ENCODE measurements around the gene IFI27L2.

The IFI27L2 gene

DNA sequence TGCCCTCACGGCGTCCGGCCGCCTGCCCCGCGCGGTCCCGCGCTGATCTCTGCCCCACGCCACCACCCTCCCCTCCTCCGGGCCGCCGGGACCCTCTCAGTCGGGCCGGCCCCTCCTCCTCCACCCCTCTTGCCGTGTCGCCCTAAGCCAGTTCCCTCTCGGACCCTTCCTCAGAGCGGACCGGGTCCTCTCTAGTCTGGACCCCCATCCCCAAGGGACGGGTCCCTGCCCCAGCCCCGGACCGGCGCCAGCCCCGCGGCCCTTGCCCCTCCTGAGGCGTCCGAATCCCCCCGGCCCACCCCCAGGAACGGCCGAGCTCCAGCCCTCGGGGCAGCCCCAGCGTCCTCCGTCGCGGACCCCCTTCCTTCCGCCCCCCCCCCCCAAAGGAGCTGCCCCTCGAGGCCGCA is 45.2 kb upstream of the IFI27L2 start:
- Histone ChIP-seq H2BK120ac (ENCODE audit: low read depth, low read length) (no peak overlapping the region), H3K27me3 (ENCODE audit: insufficient read depth, low read length, poor library complexity) (peaks cover 3% of the 10 kb centered on the region), H3K27ac (ENCODE audit: low read depth, low read length) (no peak overlapping the region), H3K4me1 (ENCODE audit: control insufficient read depth, low read depth, low read length) (peaks cover 2% of the 10 kb centered on the region), H2AK5ac (ENCODE audit: low read length) (no peak overlapping the region), H3K9ac (ENCODE audit: low read length) (peak overlapping the region; percentile 70), H2BK15ac (replicated peaks; ENCODE audit: low read depth) (no peak overlapping the region), H3K23ac (ENCODE audit: low read length) (peak overlapping the region; percentile 69), H3K79me2 (ENCODE audit: control insufficient read depth, insufficient read depth, low read length) (no peaks in the 10 kb centered on the region), H3K36me3 (ENCODE audit: control insufficient read depth, insufficient read depth, low read length) (no peaks in the 10 kb centered on the region), H3K4ac (ENCODE audit: low read depth, low read length) (no peak overlapping the region), H3K4me2 (ENCODE audit: low read length) (peak overlapping the region; percentile 54), H4K8ac (ENCODE audit: low read depth, low read length) (no peak overlapping the region), H3K18ac (ENCODE audit: low read length) (peak overlapping the region; percentile 61), H3K56ac (ENCODE audit: low read length) (peak overlapping the region; percentile 88), H4K5ac (ENCODE audit: low read length) (no peak overlapping the region), H3K4me3 (ENCODE audit: low read length) (peak overlapping the region; percentile 46), H2BK5ac (ENCODE audit: low read length) (no peak overlapping the region), H3K79me1 (ENCODE audit: low read length) (no peaks in the 10 kb centered on the region)
- no peak for DNase-seq
- WGBS (ENCODE audit: extremely low coverage, insufficient coverage, low lambda C conversion rate), result no CpG with 5 or more reads among the region's 39 CpGs

DNA sequence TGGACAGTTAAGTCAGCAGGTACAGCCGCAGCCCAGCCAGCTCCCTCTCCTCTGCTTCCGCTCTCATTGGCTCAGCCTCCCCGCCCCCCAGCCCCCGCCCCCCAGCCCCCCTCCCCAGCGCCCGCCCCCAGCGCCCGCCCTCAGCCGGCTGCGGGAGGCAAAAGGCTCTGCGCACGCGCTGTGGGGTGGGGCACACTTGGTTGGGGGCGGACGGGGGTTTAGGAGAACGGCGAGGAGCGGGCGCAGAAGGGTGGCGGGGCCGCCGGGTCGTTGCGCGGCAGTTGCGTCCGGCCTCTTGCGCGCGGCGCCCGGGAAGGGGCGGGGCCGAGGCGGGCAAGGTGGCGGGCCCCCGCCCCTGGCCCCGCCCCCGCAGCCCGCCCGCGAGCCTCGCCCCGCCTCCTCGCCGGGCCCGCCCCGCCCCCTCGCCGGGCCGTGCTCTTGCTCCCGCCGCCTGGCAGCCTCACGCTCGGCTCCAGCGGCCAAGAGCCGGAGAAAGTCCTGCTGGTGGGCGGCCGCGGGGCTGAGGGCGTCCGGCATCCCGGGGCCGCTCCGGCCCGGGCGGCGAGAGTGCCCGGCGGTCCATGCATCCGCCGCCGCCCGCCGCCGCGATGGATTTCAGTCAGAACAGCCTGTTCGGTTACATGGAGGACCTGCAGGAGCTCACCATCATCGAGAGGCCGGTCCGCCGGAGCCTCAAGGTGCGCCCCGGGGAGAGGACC is 44.6 kb upstream of the IFI27L2 start, which contains the start of gene PPP4R4:
TSS of gene PPP4R4 (plus strand) at position 438 of the 719 bp plus-strand sequence. CDS start at position 582, 144 bp downstream.
- no peak within 1 kb of the TSS for H2BK120ac ChIP-seq (ENCODE audit: low read depth, low read length)
- no peaks in the 10 kb centered on the region for H3K79me2 ChIP-seq (ENCODE audit: control insufficient read depth, insufficient read depth, low read length)
- peak within 1 kb of the TSS; percentile 69 for H3K23ac ChIP-seq (ENCODE audit: low read length)
- no peak within 1 kb of the TSS for H4K5ac ChIP-seq (ENCODE audit: low read length)
- H3K9ac ChIP-seq (ENCODE audit: low read length), result peak within 1 kb of the TSS; percentile 70
- H2BK15ac ChIP-seq (replicated peaks; ENCODE audit: low read depth), result no peak within 1 kb of the TSS
- no peak within 1 kb of the TSS for H2BK5ac ChIP-seq (ENCODE audit: low read length)
- no CpG with 5 or more reads among the region's 84 CpGs for WGBS (ENCODE audit: extremely low coverage, insufficient coverage, low lambda C conversion rate)
- peak within 1 kb of the TSS; percentile 88 for H3K56ac ChIP-seq (ENCODE audit: low read length)
- peaks cover 2% of the 10 kb centered on the region for H3K4me1 ChIP-seq (ENCODE audit: control insufficient read depth, low read depth, low read length)
- no peaks in the 10 kb centered on the region for H3K36me3 ChIP-seq (ENCODE audit: control insufficient read depth, insufficient read depth, low read length)
- no peak within 1 kb of the TSS for H2AK5ac ChIP-seq (ENCODE audit: low read length)
- no peak within 1 kb of the TSS for H4K8ac ChIP-seq (ENCODE audit: low read depth, low read length)
- peak within 1 kb of the TSS; percentile 66 for H3K4me3 ChIP-seq (ENCODE audit: low read length)
- H3K27ac ChIP-seq (ENCODE audit: low read depth, low read length), result no peak within 1 kb of the TSS
- H3K4ac ChIP-seq (ENCODE audit: low read depth, low read length), result no peak within 1 kb of the TSS
- peaks cover 3% of the 10 kb centered on the region for H3K27me3 ChIP-seq (ENCODE audit: insufficient read depth, low read length, poor library complexity)
- no peaks in the 10 kb centered on the region for H3K79me1 ChIP-seq (ENCODE audit: low read length)
- DNase-seq, result peak; percentile 95
- peak within 1 kb of the TSS; percentile 61 for H3K18ac ChIP-seq (ENCODE audit: low read length)
- peak within 1 kb of the TSS; percentile 75 for H3K4me2 ChIP-seq (ENCODE audit: low read length)

DNA sequence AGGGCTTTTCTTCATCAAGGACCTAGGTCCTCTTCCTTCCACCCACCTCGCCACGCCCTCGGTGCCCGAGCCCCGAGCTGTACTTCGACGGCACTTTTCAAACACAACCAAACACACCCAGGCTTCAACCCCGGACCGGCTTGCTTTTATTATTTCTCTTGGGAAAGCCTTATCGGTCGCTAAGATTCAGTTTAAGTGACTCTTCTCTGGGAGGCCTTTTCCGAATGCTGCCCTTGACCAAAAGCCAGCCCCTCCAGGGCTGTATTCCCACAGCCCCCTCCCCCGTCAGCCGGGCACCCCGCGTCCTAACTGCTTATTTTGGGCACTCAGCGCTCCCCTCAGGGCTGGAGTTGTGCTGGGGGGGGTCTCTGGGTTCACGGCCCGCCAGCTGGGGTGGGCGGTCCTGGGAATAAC is 44.1 kb upstream of the IFI27L2 start:
- H3K56ac ChIP-seq (ENCODE audit: low read length), result peak overlapping the region; percentile 62
- no peak overlapping the region for H4K5ac ChIP-seq (ENCODE audit: low read length)
- no peak overlapping the region for H2BK120ac ChIP-seq (ENCODE audit: low read depth, low read length)
- H3K79me2 ChIP-seq (ENCODE audit: control insufficient read depth, insufficient read depth, low read length), result no peaks in the 10 kb centered on the region
- no CpG with 5 or more reads among the region's 20 CpGs for WGBS (ENCODE audit: extremely low coverage, insufficient coverage, low lambda C conversion rate)
- H3K23ac ChIP-seq (ENCODE audit: low read length), result no peak overlapping the region
- no peaks in the 10 kb centered on the region for H3K36me3 ChIP-seq (ENCODE audit: control insufficient read depth, insufficient read depth, low read length)
- H3K4me1 ChIP-seq (ENCODE audit: control insufficient read depth, low read depth, low read length), result peaks cover 2% of the 10 kb centered on the region
- H3K4ac ChIP-seq (ENCODE audit: low read depth, low read length), result no peak overlapping the region
- no peak overlapping the region for H2BK15ac ChIP-seq (replicated peaks; ENCODE audit: low read depth)
- no peaks in the 10 kb centered on the region for H3K79me1 ChIP-seq (ENCODE audit: low read length)
- H3K4me3 ChIP-seq (ENCODE audit: low read length), result peak overlapping the region; percentile 66
- no peak for DNase-seq
- H3K4me2 ChIP-seq (ENCODE audit: low read length), result peak overlapping the region; percentile 42
- no peak overlapping the region for H4K8ac ChIP-seq (ENCODE audit: low read depth, low read length)
- H3K9ac ChIP-seq (ENCODE audit: low read length), result peak overlapping the region; percentile 62
- H2BK5ac ChIP-seq (ENCODE audit: low read length), result no peak overlapping the region
- H2AK5ac ChIP-seq (ENCODE audit: low read length), result no peak overlapping the region
- peak overlapping the region; percentile 42 for H3K18ac ChIP-seq (ENCODE audit: low read length)
- H3K27ac ChIP-seq (ENCODE audit: low read depth, low read length), result no peak overlapping the region
- H3K27me3 ChIP-seq (ENCODE audit: insufficient read depth, low read length, poor library complexity), result peaks cover 3% of the 10 kb centered on the region

DNA sequence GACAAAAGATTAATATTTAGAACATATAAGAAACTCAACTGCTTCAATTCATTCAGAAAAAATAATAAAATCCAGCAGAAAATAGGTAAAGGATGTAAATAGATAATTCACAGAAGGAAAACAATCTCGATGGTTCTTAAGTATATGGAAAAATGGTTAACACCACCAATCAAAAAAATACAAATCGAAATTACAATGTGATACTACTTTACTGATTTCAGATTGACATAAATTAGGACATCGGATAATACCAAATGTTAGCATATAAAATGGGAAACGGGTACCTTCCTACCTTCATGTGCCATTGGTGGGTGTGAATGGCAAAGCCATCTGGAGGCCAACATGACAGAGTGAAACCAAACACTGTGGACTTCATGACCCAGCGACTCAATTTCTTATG is 43.1 kb upstream of the IFI27L2 start:
- H2AK5ac ChIP-seq (ENCODE audit: low read length), result no peak overlapping the region
- peaks cover 3% of the 10 kb centered on the region for H3K27me3 ChIP-seq (ENCODE audit: insufficient read depth, low read length, poor library complexity)
- no peaks in the 10 kb centered on the region for H3K36me3 ChIP-seq (ENCODE audit: control insufficient read depth, insufficient read depth, low read length)
- no peak overlapping the region for H4K5ac ChIP-seq (ENCODE audit: low read length)
- no peak for DNase-seq
- H2BK15ac ChIP-seq (replicated peaks; ENCODE audit: low read depth), result no peak overlapping the region
- H3K4me3 ChIP-seq (ENCODE audit: low read length), result no peak overlapping the region
- no CpG with 5 or more reads among the region's 5 CpGs for WGBS (ENCODE audit: extremely low coverage, insufficient coverage, low lambda C conversion rate)
- no peak overlapping the region for H2BK120ac ChIP-seq (ENCODE audit: low read depth, low read length)
- no peak overlapping the region for H3K27ac ChIP-seq (ENCODE audit: low read depth, low read length)
- no peaks in the 10 kb centered on the region for H3K79me2 ChIP-seq (ENCODE audit: control insufficient read depth, insufficient read depth, low read length)
- no peak overlapping the region for H3K4ac ChIP-seq (ENCODE audit: low read depth, low read length)
- no peaks in the 10 kb centered on the region for H3K79me1 ChIP-seq (ENCODE audit: low read length)
- no peak overlapping the region for H3K18ac ChIP-seq (ENCODE audit: low read length)
- no peak overlapping the region for H4K8ac ChIP-seq (ENCODE audit: low read depth, low read length)
- no peak overlapping the region for H3K9ac ChIP-seq (ENCODE audit: low read length)
- H3K4me1 ChIP-seq (ENCODE audit: control insufficient read depth, low read depth, low read length), result peaks cover 2% of the 10 kb centered on the region
- H3K56ac ChIP-seq (ENCODE audit: low read length), result no peak overlapping the region
- no peak overlapping the region for H3K4me2 ChIP-seq (ENCODE audit: low read length)
- no peak overlapping the region for H2BK5ac ChIP-seq (ENCODE audit: low read length)
- H3K23ac ChIP-seq (ENCODE audit: low read length), result no peak overlapping the region

DNA sequence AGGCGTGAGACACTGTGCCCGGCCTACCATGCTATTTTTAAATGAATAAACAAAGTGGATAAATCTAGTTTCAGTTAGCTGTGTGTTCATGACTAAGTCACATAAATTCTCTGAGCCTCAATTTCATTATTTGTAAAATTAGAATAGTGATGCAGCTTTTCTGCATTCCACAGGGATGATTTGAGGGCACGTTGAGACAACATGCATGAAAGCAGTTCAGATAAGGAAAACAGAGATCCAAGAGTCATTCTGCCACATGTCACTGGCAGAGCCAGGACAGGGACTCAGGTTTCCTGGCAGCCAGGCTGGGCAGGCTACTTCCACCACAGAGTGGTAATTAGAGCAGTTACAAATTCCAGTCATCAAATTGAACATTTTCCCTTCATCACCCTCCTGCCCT is 41.8 kb upstream of the IFI27L2 start:
- no peak overlapping the region for H2BK15ac ChIP-seq (replicated peaks; ENCODE audit: low read depth)
- no peak overlapping the region for H3K56ac ChIP-seq (ENCODE audit: low read length)
- no peaks in the 10 kb centered on the region for H3K79me2 ChIP-seq (ENCODE audit: control insufficient read depth, insufficient read depth, low read length)
- no peak overlapping the region for H2BK5ac ChIP-seq (ENCODE audit: low read length)
- no peak overlapping the region for H2BK120ac ChIP-seq (ENCODE audit: low read depth, low read length)
- no peak overlapping the region for H3K18ac ChIP-seq (ENCODE audit: low read length)
- no peak overlapping the region for H4K8ac ChIP-seq (ENCODE audit: low read depth, low read length)
- H2AK5ac ChIP-seq (ENCODE audit: low read length), result no peak overlapping the region
- no peak overlapping the region for H3K4ac ChIP-seq (ENCODE audit: low read depth, low read length)
- H3K23ac ChIP-seq (ENCODE audit: low read length), result no peak overlapping the region
- H3K4me1 ChIP-seq (ENCODE audit: control insufficient read depth, low read depth, low read length), result peaks cover 2% of the 10 kb centered on the region
- no peak overlapping the region for H3K27ac ChIP-seq (ENCODE audit: low read depth, low read length)
- no peak overlapping the region for H3K4me2 ChIP-seq (ENCODE audit: low read length)
- no peak overlapping the region for H4K5ac ChIP-seq (ENCODE audit: low read length)
- H3K4me3 ChIP-seq (ENCODE audit: low read length), result no peak overlapping the region
- H3K79me1 ChIP-seq (ENCODE audit: low read length), result no peaks in the 10 kb centered on the region
- no CpG with 5 or more reads among the region's 3 CpGs for WGBS (ENCODE audit: extremely low coverage, insufficient coverage, low lambda C conversion rate)
- peaks cover 3% of the 10 kb centered on the region for H3K27me3 ChIP-seq (ENCODE audit: insufficient read depth, low read length, poor library complexity)
- H3K9ac ChIP-seq (ENCODE audit: low read length), result no peak overlapping the region
- no peak for DNase-seq
- no peaks in the 10 kb centered on the region for H3K36me3 ChIP-seq (ENCODE audit: control insufficient read depth, insufficient read depth, low read length)

DNA sequence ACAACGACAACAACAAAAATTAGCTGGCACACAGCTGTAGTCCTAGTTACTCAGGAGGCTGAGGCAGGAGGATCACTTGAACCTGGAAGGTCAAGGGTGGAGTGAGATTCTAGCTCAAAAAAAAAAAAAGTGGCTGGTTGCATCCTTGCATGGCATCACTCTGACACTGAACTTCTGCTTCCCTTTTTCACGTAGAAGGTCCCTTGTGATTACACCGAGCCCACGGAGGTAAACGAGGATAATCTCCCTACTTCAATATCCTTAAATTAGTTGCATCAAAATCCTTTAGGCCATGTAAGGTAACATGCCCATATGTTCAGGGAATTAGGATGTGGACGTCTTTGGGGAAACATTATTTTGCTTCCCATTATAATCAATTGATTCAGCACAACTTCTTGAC is 40.7 kb upstream of the IFI27L2 start:
- Histone ChIP-seq H3K79me2 (ENCODE audit: control insufficient read depth, insufficient read depth, low read length) (no peaks in the 10 kb centered on the region), H3K4me2 (ENCODE audit: low read length) (no peak overlapping the region)
- WGBS (ENCODE audit: extremely low coverage, insufficient coverage, low lambda C conversion rate), result no CpG with 5 or more reads among the region's 6 CpGs

More for the DNA sequence above, 40.7 kb upstream of the IFI27L2 start:
- H3K27me3 ChIP-seq (ENCODE audit: insufficient read depth, low read length, poor library complexity), result no peaks in the 10 kb centered on the region
- no peak overlapping the region for H4K8ac ChIP-seq (ENCODE audit: low read depth, low read length)
- no peak overlapping the region for H2BK5ac ChIP-seq (ENCODE audit: low read length)
- no peak overlapping the region for H2BK15ac ChIP-seq (replicated peaks; ENCODE audit: low read depth)
- H3K4me1 ChIP-seq (ENCODE audit: control insufficient read depth, low read depth, low read length), result no peaks in the 10 kb centered on the region
- no peak overlapping the region for H4K5ac ChIP-seq (ENCODE audit: low read length)
- H3K56ac ChIP-seq (ENCODE audit: low read length), result no peak overlapping the region
- no peak overlapping the region for H3K23ac ChIP-seq (ENCODE audit: low read length)
- no peaks in the 10 kb centered on the region for H3K36me3 ChIP-seq (ENCODE audit: control insufficient read depth, insufficient read depth, low read length)
- H3K4ac ChIP-seq (ENCODE audit: low read depth, low read length), result no peak overlapping the region
- DNase-seq, result no peak
- no peak overlapping the region for H2AK5ac ChIP-seq (ENCODE audit: low read length)
- no peak overlapping the region for H3K27ac ChIP-seq (ENCODE audit: low read depth, low read length)
- H2BK120ac ChIP-seq (ENCODE audit: low read depth, low read length), result no peak overlapping the region
- H3K18ac ChIP-seq (ENCODE audit: low read length), result no peak overlapping the region
- H3K79me1 ChIP-seq (ENCODE audit: low read length), result no peaks in the 10 kb centered on the region
- H3K9ac ChIP-seq (ENCODE audit: low read length), result no peak overlapping the region
- H3K4me3 ChIP-seq (ENCODE audit: low read length), result no peak overlapping the region

Data from mesendoderm (in vitro differentiated cells).